HepG2 (cell line): ENCODE data around the gene TNFRSF25.

Experiments used
- CTCF ChIP-seq: sonication (generic); formaldehyde crosslinking; IDR thresholded peaks from 2 replicates; pipeline ENCODE4 v1.5.0; 2020; ENCODE audit warnings: mild to moderate bottlenecking, missing genetic modification reagents, moderate library complexity
- POLR2AphosphoS2 ChIP-seq: IDR thresholded peaks from 2 replicates; pipeline ENCODE4 v1.6.1; 2011; ENCODE audit warnings: low read depth, low read length, improper control_type of control experiment
- SRF ChIP-seq: IDR thresholded peaks from 2 replicates; pipeline ENCODE4 v1.6.1; 2011; ENCODE audit warnings: mild to moderate bottlenecking, low read depth, low read length, moderate library complexity
- TF ChIP-seq, protein P1 (sequence below): sonication (generic); formaldehyde crosslinking; IDR thresholded peaks from 2 replicates; pipeline ENCODE4 v1.5.0; 2020; ENCODE audit warnings: missing genetic modification reagents, mild to moderate bottlenecking, borderline replicate concordance

- TF ChIP-seq SRF = no peak
- no peak for TF ChIP-seq CTCF (CRISPR knock-in tag)
- no peak for TF ChIP-seq POLR2AphosphoS2
- TF ChIP-seq, protein P1, sequence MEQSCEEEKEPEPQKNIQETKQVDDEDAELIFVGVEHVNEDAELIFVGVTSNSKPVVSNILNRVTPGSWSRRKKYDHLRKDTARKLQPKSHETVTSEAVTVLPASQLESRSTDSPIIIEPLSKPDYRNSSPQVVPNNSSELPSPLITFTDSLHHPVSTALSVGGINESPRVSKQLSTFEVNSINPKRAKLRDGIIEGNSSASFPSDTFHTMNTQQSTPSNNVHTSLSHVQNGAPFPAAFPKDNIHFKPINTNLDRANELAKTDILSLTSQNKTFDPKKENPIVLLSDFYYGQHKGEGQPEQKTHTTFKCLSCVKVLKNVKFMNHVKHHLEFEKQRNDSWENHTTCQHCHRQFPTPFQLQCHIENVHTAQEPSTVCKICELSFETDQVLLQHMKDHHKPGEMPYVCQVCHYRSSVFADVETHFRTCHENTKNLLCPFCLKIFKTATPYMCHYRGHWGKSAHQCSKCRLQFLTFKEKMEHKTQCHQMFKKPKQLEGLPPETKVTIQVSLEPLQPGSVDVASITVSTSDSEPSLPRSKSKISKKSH (CRISPR knock-in tag) = no peak
Measured at GRCh38 chr1:6463120-6463412, 2.9 kb downstream of the TNFRSF25 start.
